Endothelial cell (in vitro differentiated cells): Measurements from ENCODE around the gene ZNF135. TPM values are rescaled to one million over a fixed set of nuclear protein-coding genes. Genes with fewer than 3 reads are reported as not detected.
A peak's percentile ranks its signal among the peaks of the same experiment; 100 is the strongest.

ENCODE experiments used
- DNase-seq: peaks from one replicate; pipeline ENCODE4 v3.0.0; 2021; ENCODE audit warnings: low spot score
- H3K27ac Mint-ChIP-seq: one replicate; pipeline ENCODE4 v1.8.0; 2021; ENCODE audit warnings: mixed read lengths, inconsistent platforms; ENCODE audit not compliant: unreplicated experiment
- H3K27me3 Mint-ChIP-seq: one replicate; pipeline ENCODE4 v1.8.0; 2021; ENCODE audit warnings: mild to moderate bottlenecking, moderate library complexity, mixed read lengths, inconsistent platforms; ENCODE audit not compliant: unreplicated experiment
- H3K36me3 Mint-ChIP-seq: one replicate; pipeline ENCODE4 v1.8.0; 2021; ENCODE audit warnings: mild to moderate bottlenecking, low read depth, mixed read lengths, inconsistent platforms; ENCODE audit not compliant: unreplicated experiment
- H3K4me1 Mint-ChIP-seq: one replicate; pipeline ENCODE4 v1.8.0; 2021; ENCODE audit warnings: mild to moderate bottlenecking, mixed read lengths, inconsistent platforms; ENCODE audit not compliant: unreplicated experiment
- H3K4me3 Mint-ChIP-seq: one replicate; pipeline ENCODE4 v1.8.0; 2021; ENCODE audit warnings: mild to moderate bottlenecking, mixed read lengths, inconsistent platforms; ENCODE audit not compliant: unreplicated experiment
- H3K9me3 Mint-ChIP-seq: one replicate; pipeline ENCODE4 v1.8.0; 2021; ENCODE audit warnings: mixed read lengths, inconsistent platforms; ENCODE audit not compliant: unreplicated experiment
- total RNA-seq: library from RNA; stranded (reverse); fragmentation: NEBNext Ultra II Directional; extraction: Animal tissue kit (Norgen Biotek cat#: 25700); gene quantifications from one replicate; pipeline ENCODE4 v1.2.1, GENCODE V29; 2021; ENCODE audit not compliant: unreplicated experiment
- TF ChIP-seq, protein P1 (sequence below): fragments of 200-600 bp; sonication (generic); IDR thresholded peaks from one replicate; pipeline ENCODE4 v1.5.0; 2021; ENCODE audit warnings: antibody characterized with exemption; ENCODE audit not compliant: unreplicated experiment

Gene ZNF135
- total RNA-seq, 1 donor from 2014 or later, result 1.1 TPM

DNA sequence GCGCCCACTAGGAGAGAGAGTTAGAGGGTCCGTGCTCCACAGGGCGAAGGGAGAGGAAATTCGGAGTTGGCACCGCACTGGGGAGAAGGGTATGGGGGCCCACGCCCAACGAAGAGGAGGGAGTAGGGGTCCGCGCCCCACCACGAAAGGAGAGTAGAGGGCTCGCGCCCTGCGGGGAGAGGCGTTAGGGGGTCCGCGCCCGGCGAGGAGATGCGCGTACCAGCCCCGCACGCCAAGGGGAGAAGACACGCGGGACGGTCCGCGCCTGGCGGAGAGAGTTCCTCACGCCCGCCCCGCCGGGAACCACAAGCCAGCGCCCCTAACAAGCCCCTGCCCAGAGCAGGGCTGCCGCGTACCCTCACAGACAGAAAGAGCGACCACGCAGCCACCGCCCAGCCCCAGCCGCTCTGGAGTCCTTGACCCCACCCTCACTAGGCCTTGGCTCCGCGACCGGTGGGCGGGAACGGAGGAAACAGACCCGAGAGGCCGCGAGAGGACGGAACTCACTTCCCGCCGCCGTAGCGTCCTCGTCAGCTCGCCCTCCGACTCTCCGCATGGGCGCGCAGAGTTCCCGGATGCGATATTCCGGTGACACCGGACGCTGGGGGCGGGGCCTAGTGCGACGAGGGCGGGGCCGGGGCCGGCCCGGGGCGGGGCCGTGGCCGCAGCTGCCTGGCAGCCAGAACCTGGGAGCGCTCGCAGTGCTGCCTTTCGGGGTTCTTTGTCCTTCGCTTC lies 58.9 kb downstream of the ZNF135 start:
- peaks cover 16% of the 10 kb centered on the region for H3K27me3 Mint-ChIP-seq
- H3K4me3 Mint-ChIP-seq, result peak overlapping the region; percentile 28
- DNase-seq, result no peak

DNA sequence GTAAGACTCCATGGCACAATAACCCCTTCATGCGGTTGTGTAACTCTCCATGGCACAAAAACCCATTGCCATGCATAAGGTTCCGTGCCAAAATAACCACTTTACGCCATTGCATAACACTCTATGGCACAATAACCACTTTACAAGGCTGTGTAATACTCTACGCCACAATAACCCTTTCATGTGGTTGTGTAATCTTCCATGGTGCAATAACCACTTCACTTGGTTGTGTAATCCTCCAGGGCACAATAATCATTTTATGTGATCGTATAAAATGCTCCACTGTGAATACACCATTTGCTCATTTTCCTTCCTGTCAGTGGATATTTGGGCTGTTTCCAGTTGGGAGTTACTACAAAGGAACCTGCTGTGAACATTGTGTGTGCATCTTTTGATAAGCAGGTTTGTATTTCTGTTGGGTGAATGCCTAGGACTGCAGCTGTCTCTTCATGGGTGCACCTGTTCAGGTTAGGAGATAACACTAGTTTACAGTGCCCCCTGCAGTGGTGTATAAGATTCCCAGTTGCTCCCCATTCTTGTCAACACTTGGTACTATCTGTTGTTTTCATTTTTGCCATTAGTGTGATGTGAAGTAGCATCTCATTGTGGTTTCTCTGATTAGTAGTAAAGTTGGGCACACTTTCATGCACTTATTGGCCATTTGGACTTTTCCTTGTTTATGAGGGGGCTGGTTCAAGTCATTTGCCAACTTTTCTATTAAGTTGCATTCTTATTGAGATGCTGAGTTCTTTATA lies 60.1 kb downstream of the ZNF135 start:
- Mint-ChIP-seq H3K27me3 (peaks cover 16% of the 10 kb centered on the region), H3K4me3 (no peak overlapping the region), H3K4me1 (no peaks in the 10 kb centered on the region), H3K36me3 (peaks cover 50% of the 10 kb centered on the region), H3K27ac (no peak overlapping the region), H3K9me3 (peaks cover 62% of the 10 kb centered on the region)
- no peak for DNase-seq
- TF ChIP-seq, protein P1, sequence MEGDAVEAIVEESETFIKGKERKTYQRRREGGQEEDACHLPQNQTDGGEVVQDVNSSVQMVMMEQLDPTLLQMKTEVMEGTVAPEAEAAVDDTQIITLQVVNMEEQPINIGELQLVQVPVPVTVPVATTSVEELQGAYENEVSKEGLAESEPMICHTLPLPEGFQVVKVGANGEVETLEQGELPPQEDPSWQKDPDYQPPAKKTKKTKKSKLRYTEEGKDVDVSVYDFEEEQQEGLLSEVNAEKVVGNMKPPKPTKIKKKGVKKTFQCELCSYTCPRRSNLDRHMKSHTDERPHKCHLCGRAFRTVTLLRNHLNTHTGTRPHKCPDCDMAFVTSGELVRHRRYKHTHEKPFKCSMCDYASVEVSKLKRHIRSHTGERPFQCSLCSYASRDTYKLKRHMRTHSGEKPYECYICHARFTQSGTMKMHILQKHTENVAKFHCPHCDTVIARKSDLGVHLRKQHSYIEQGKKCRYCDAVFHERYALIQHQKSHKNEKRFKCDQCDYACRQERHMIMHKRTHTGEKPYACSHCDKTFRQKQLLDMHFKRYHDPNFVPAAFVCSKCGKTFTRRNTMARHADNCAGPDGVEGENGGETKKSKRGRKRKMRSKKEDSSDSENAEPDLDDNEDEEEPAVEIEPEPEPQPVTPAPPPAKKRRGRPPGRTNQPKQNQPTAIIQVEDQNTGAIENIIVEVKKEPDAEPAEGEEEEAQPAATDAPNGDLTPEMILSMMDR, result no peak

More for the DNA sequence above, 58.9 kb downstream of the ZNF135 start:
- H3K36me3 Mint-ChIP-seq, result peaks cover 49% of the 10 kb centered on the region
- no peak overlapping the region for H3K27ac Mint-ChIP-seq
- H3K4me1 Mint-ChIP-seq, result no peaks in the 10 kb centered on the region
- TF ChIP-seq, protein P1, result no peak
- H3K9me3 Mint-ChIP-seq, result peaks cover 61% of the 10 kb centered on the region

Other genes starting within 250 kb of the ZNF135 start
- gene ZNF552, start 244.4 kb upstream of the ZNF135 start, total RNA-seq, result 7.0 TPM
- 24.5 TPM for gene ZNF587B, start 229.0 kb upstream of the ZNF135 start, total RNA-seq
- gene ZNF587, start 209.4 kb upstream of the ZNF135 start, total RNA-seq, result 36.8 TPM
- 22.3 TPM for gene ZNF814, start 170.2 kb upstream of the ZNF135 start, total RNA-seq
- 16.7 TPM for gene ZNF417, start 142.7 kb upstream of the ZNF135 start, total RNA-seq
- 14.0 TPM for gene ZNF418, start 123.9 kb upstream of the ZNF135 start, total RNA-seq
- 10.4 TPM for gene ZNF256, start 111.6 kb upstream of the ZNF135 start, total RNA-seq
- gene C19orf18, start 84.7 kb upstream of the ZNF135 start, total RNA-seq, result 1.8 TPM
- 22.3 TPM for gene ZNF606, start 56.5 kb upstream of the ZNF135 start, total RNA-seq
- not detected for gene ZSCAN1, start 25.3 kb upstream of the ZNF135 start, total RNA-seq
- 47.7 TPM for gene ZSCAN18, start 38.9 kb downstream of the ZNF135 start, total RNA-seq
- gene ZNF329, start 91.5 kb downstream of the ZNF135 start, total RNA-seq, result 14.9 TPM
- 21.4 TPM for gene ZNF274, start 123.8 kb downstream of the ZNF135 start, total RNA-seq
- 44.3 TPM for gene ZNF544, start 169.6 kb downstream of the ZNF135 start, total RNA-seq
- 11.2 TPM for gene ZNF8, start 219.7 kb downstream of the ZNF135 start, total RNA-seq
- 40.6 TPM for gene ERVK3-1, start 246.1 kb downstream of the ZNF135 start, total RNA-seq